Stomach (tissue), 9 donors: Measurements from ENCODE around the gene CXCL1. TPM values are rescaled to one million over a fixed set of nuclear protein-coding genes. Genes with fewer than 3 reads are reported as not detected.
A peak's percentile ranks its signal among the peaks of the same experiment; 100 is the strongest.

Experiments
- DNase-seq, 2 donors: peaks; one replicate each; pipeline versions ENCODE4 v3.0.0 to v3.0.0-alpha.2; 2013 to 2019
- H3K27ac ChIP-seq, 5 donors: fragments of 200-600 bp in 4 of 5; sonication (generic) in 4 of 5; one replicate each; pipeline ENCODE4 v1.5.1; 2013 to 2019; ENCODE audit warnings: mild to moderate bottlenecking in 1 of 5, moderate library complexity in 1 of 5
- H3K27me3 ChIP-seq, 3 donors: fragments of 200-600 bp; sonication (generic); one replicate each; pipeline ENCODE4 v1.5.1; 2017 to 2019; ENCODE audit warnings: mixed run types in 1 of 3
- H3K36me3 ChIP-seq, 4 donors: fragments of 200-600 bp; sonication (generic); 1 replicate in 3 of 4; 2 replicates in 1 of 4; pipeline ENCODE4 v1.5.1; 2016 to 2019
- H3K4me1 ChIP-seq, 4 donors: fragments of 200-600 bp; sonication (generic); one replicate each; pipeline ENCODE4 v1.5.1; 2016 to 2019
- H3K4me3 ChIP-seq, 4 donors: fragments of 200-600 bp; sonication (generic) in 3 of 4; one replicate each; pipeline ENCODE4 v1.5.1; 2016 to 2019; ENCODE audit warnings: mild to moderate bottlenecking in 1 of 4
- H3K9me3 ChIP-seq, 4 donors: fragments of 200-600 bp; sonication (generic); one replicate each; pipeline ENCODE4 v1.5.1; 2016 to 2019
- CTCF ChIP-seq, 7 experiments: fragments of 450-650 bp in 4 of 7; fragments of 200-600 bp in 3 of 7; sonication (generic) in 3 of 7; IDR thresholded peaks; one replicate each; pipeline ENCODE4 v1.5.1; 2016 to 2019; ENCODE audit warnings: antibody characterized with exemption in 7 of 7, control low read depth in 2 of 7, mild to moderate bottlenecking in 1 of 7
- EP300 ChIP-seq: sonication (generic); formaldehyde crosslinking; IDR thresholded peaks from one replicate; pipeline ENCODE4 v1.6.1; 2017; ENCODE audit warnings: antibody characterized with exemption
- POLR2A ChIP-seq, 4 donors: fragments of 450-650 bp; IDR thresholded peaks; one replicate each; pipeline ENCODE4 v1.6.1; 2016; ENCODE audit warnings: antibody characterized with exemption in 4 of 4, control low read depth in 2 of 4, mild to moderate bottlenecking in 1 of 4, moderate library complexity in 1 of 4
- POLR2AphosphoS5 ChIP-seq, 3 donors: sonication (generic); formaldehyde crosslinking; IDR thresholded peaks; one replicate each; pipeline ENCODE4 v1.6.1; 2016; ENCODE audit warnings: antibody characterized with exemption in 3 of 3
- WGBS, 5 donors: extraction: QIAGEN DNeasy Blood & Tissue Kit in 3 of 5; methylation state at CpG; one replicate each; pipeline versions ENCODE4 v1.1.5 to v1.1.7; 2013 to 2018; 5-methylcytosine and 5-hydroxymethylcytosine counted together
- intact Hi-C: fragments of 100-400 bp; cut with DNase I; formaldehyde crosslinking; loops from one replicate; pipeline ENCODE4 v1.15.1; 2023; ENCODE audit warnings: low total_unique reads
- polyA plus RNA-seq, 3 donors: library from polyadenylated mRNA; stranded (reverse); fragments of 200-250 nt; gene quantifications; one replicate each; pipeline ENCODE4 v1.2.3, GENCODE V29; 2013
- total RNA-seq, 5 donors: library from RNA; depleted of rRNA; stranded (reverse); fragments of >200 nt; gene quantifications; one replicate each; pipeline versions ENCODE4 v1.1.0 to v1.2.3, GENCODE V29; 2014 to 2016
- donor health status: healthy with polysubstance abuse.
- donor health status: Bipolar disorder and iron deficiency.
- donor health status: healthy.

The CXCL1 gene
- total and polyA plus RNA-seq, 8 donors: 1.8 to 62.1 (median 30.1) TPM

- H3K27ac ChIP-seq: no peak overlapping the region
- TF ChIP-seq EP300: no peak
- TF ChIP-seq POLR2A (IDR thresholded peaks at IDR 0.05): no peak
- no peak for TF ChIP-seq POLR2AphosphoS5 (IDR thresholded peaks at IDR 0.05)
- no peak for TF ChIP-seq CTCF (IDR thresholded peaks at IDR 0.05)
- H3K4me3 ChIP-seq: no peak overlapping the region
- intact Hi-C loops: no loop called here
- no peaks in the 10 kb centered on the region for H3K9me3 ChIP-seq
- H3K36me3 ChIP-seq: no peaks in the 10 kb centered on the region
- no peaks in the 10 kb centered on the region for H3K27me3 ChIP-seq
- DNase-seq: peak in 1 of 2 donors; percentile 10
- no peaks in the 10 kb centered on the region for H3K4me1 ChIP-seq
Measured at GRCh38 chr4:73822812-73823504, 46.2 kb upstream of the CXCL1 start.

- Histone ChIP-seq H3K27me3 (no peaks in the 10 kb centered on the region), H3K9me3 (no peaks in the 10 kb centered on the region), H3K4me3 (no peak overlapping the region), H3K4me1 (no peaks in the 10 kb centered on the region), H3K27ac (no peak overlapping the region), H3K36me3 (no peaks in the 10 kb centered on the region)
- TF ChIP-seq POLR2AphosphoS5 (IDR thresholded peaks at IDR 0.05) (no peak), POLR2A (IDR thresholded peaks at IDR 0.05) (no peak), CTCF (IDR thresholded peaks at IDR 0.05) (no peak), EP300 (no peak)
- no peak for DNase-seq
- intact Hi-C loops: no loop called here
Measured at GRCh38 chr4:73823760-73824159, 45.4 kb upstream of the CXCL1 start.

- H3K4me1 ChIP-seq: no peaks in the 10 kb centered on the region
- H3K27me3 ChIP-seq: no peaks in the 10 kb centered on the region
- WGBS, 5 donors: 64 to 76% (median 71%) methylated on average over 3 of the region's 3 CpGs
- DNase-seq: no peak
- intact Hi-C loops: no loop called here
- H3K9me3 ChIP-seq: no peaks in the 10 kb centered on the region
- H3K36me3 ChIP-seq: no peaks in the 10 kb centered on the region
- TF ChIP-seq CTCF (IDR thresholded peaks at IDR 0.05): no peak
- no peak for TF ChIP-seq EP300
- TF ChIP-seq POLR2AphosphoS5 (IDR thresholded peaks at IDR 0.05): no peak
- no peak for TF ChIP-seq POLR2A (IDR thresholded peaks at IDR 0.05)
- H3K4me3 ChIP-seq: no peak overlapping the region
- H3K27ac ChIP-seq: no peak overlapping the region
Measured at GRCh38 chr4:73828956-73829355, 40.2 kb upstream of the CXCL1 start.

GRCh38 chr4:73831569-73831968 lies 37.6 kb upstream of the CXCL1 start:
- WGBS, 5 donors: 55 to 86% (median 76%) methylated on average over 2 of the region's 2 CpGs
- no peak overlapping the region for H3K4me3 ChIP-seq
- no peak for DNase-seq
- peaks cover 4 to 5% (median 5%) of the 10 kb centered on the region in 4 donors for H3K4me1 ChIP-seq
- TF ChIP-seq EP300 (no peak), POLR2AphosphoS5 (IDR thresholded peaks at IDR 0.05) (no peak), POLR2A (IDR thresholded peaks at IDR 0.05) (no peak), CTCF (IDR thresholded peaks at IDR 0.05) (no peak)
- no peaks in the 10 kb centered on the region for H3K9me3 ChIP-seq
- peaks cover 0 to 5% (median 4%) of the 10 kb centered on the region in 3 donors for H3K27me3 ChIP-seq
- no peaks in the 10 kb centered on the region for H3K36me3 ChIP-seq
- intact Hi-C loops: no loop called here
- H3K27ac ChIP-seq: no peak overlapping the region
